ENCODE measurements around the gene FAIM. TPM values are rescaled to one million over a fixed set of nuclear protein-coding genes. Genes with fewer than 3 reads are reported as not detected.

Gene FAIM
- total and polyA plus RNA-seq, 2 experiments from 2014 or later: 12.0 to 29.7 TPM

DNA sequence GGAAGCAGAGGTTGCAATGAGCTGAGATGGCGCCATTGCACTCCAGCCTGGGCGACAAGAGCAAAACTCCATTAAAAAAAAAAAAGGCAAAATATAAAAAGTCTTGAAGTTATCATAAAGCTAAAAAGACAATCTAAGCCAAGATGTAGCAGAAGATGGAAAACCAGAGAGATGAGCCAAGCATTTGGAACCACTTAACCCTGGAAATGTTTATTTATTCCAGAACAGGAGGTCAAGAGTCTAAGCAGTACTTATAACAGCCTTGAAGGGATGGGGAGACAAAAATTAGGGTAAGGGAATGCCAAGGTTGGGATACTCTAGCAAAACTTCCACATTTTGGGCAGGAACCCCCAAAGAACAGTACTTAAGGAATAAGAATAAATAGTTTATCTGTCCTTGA is 30.1 kb downstream of the FAIM start (continued):
- TF ChIP-seq, protein P1, sequence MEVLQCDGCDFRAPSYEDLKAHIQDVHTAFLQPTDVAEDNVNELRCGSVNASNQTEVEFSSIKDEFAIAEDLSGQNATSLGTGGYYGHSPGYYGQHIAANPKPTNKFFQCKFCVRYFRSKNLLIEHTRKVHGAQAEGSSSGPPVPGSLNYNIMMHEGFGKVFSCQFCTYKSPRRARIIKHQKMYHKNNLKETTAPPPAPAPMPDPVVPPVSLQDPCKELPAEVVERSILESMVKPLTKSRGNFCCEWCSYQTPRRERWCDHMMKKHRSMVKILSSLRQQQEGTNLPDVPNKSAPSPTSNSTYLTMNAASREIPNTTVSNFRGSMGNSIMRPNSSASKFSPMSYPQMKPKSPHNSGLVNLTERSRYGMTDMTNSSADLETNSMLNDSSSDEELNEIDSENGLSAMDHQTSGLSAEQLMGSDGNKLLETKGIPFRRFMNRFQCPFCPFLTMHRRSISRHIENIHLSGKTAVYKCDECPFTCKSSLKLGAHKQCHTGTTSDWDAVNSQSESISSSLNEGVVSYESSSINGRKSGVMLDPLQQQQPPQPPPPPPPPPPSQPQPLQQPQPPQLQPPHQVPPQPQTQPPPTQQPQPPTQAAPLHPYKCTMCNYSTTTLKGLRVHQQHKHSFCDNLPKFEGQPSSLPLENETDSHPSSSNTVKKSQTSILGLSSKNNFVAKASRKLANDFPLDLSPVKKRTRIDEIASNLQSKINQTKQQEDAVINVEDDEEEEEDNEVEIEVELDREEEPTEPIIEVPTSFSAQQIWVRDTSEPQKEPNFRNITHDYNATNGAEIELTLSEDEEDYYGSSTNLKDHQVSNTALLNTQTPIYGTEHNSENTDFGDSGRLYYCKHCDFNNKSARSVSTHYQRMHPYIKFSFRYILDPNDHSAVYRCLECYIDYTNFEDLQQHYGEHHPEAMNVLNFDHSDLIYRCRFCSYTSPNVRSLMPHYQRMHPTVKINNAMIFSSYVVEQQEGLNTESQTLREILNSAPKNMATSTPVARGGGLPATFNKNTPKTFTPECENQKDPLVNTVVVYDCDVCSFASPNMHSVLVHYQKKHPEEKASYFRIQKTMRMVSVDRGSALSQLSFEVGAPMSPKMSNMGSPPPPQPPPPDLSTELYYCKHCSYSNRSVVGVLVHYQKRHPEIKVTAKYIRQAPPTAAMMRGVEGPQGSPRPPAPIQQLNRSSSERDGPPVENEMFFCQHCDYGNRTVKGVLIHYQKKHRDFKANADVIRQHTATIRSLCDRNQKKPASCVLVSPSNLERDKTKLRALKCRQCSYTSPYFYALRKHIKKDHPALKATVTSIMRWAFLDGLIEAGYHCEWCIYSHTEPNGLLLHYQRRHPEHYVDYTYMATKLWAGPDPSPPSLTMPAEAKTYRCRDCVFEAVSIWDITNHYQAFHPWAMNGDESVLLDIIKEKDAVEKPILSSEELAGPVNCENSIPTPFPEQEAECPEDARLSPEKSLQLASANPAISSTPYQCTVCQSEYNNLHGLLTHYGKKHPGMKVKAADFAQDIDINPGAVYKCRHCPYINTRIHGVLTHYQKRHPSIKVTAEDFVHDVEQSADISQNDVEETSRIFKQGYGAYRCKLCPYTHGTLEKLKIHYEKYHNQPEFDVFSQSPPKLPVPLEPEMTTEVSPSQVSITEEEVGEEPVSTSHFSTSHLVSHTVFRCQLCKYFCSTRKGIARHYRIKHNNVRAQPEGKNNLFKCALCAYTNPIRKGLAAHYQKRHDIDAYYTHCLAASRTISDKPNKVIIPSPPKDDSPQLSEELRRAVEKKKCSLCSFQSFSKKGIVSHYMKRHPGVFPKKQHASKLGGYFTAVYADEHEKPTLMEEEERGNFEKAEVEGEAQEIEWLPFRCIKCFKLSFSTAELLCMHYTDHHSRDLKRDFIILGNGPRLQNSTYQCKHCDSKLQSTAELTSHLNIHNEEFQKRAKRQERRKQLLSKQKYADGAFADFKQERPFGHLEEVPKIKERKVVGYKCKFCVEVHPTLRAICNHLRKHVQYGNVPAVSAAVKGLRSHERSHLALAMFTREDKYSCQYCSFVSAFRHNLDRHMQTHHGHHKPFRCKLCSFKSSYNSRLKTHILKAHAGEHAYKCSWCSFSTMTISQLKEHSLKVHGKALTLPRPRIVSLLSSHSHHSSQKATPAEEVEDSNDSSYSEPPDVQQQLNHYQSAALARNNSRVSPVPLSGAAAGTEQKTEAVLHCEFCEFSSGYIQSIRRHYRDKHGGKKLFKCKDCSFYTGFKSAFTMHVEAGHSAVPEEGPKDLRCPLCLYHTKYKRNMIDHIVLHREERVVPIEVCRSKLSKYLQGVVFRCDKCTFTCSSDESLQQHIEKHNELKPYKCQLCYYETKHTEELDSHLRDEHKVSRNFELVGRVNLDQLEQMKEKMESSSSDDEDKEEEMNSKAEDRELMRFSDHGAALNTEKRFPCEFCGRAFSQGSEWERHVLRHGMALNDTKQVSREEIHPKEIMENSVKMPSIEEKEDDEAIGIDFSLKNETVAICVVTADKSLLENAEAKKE (CRISPR knock-in tag; IDR thresholded peaks at IDR 0.05): no peak
- TF ChIP-seq EZH2 (IDR thresholded peaks at IDR 0.05; ENCODE audit: low read depth, unreplicated experiment) (no peak), NANOG (IDR thresholded peaks at IDR 0.05; ENCODE audit: borderline replicate concordance) (no peak), REST (IDR thresholded peaks at IDR 0.05; ENCODE audit: unreplicated experiment) (no peak), ZNF114 (CRISPR knock-in tag; IDR thresholded peaks at IDR 0.05) (no peak), JUNB (IDR thresholded peaks at IDR 0.05; ENCODE audit: unreplicated experiment) (no peak)

GRCh38 chr3:138640537-138640936 is 32.0 kb downstream of the FAIM start:
- no peaks in the 10 kb centered on the region for H3K27me3 ChIP-seq (ENCODE audit: insufficient read depth)
- no peak overlapping the region for H2AFZ ChIP-seq
- Mint-ChIP-seq H3K9me3 (peaks cover 44% of the 10 kb centered on the region), H3K27me3 (ENCODE audit: insufficient read depth, low read depth, poor library complexity) (peaks cover 10% of the 10 kb centered on the region), H3K27ac (no peak overlapping the region), H3K4me1 (no peaks in the 10 kb centered on the region), H3K36me3 (ENCODE audit: low read depth) (peaks cover 33% of the 10 kb centered on the region), H3K4me3 (no peak overlapping the region)
- DNase-seq (ENCODE audit: low spot score) (no peak), ATAC-seq (no peak)
- no peak overlapping the region for H3K4me3 ChIP-seq
- peaks cover 7% of the 10 kb centered on the region; the same call in 1 of the 2 replicates for H3K36me3 ChIP-seq (ENCODE audit: insufficient read depth)
- no peaks in the 10 kb centered on the region for H3K4me1 ChIP-seq (ENCODE audit: insufficient read depth)
- H3K9me2 ChIP-seq (ENCODE audit: insufficient read depth): no peaks in the 10 kb centered on the region
- no peaks in the 10 kb centered on the region for H4K20me1 ChIP-seq (replicated peaks; ENCODE audit: insufficient read depth)
- H3K27ac ChIP-seq (ENCODE audit: low read depth): no peak overlapping the region
- no peak overlapping the region for H3K4me2 ChIP-seq
- no peaks in the 10 kb centered on the region for H3F3A ChIP-seq (replicated peaks; ENCODE audit: low read depth)
- no peaks in the 10 kb centered on the region for H3K79me2 ChIP-seq (replicated peaks; ENCODE audit: insufficient read depth)
- no peak for TF ChIP-seq ETS1 (IDR thresholded peaks at IDR 0.05)
- TF ChIP-seq EZH2phosphoT487 (IDR thresholded peaks at IDR 0.05; ENCODE audit: unreplicated experiment): no peak
- TF ChIP-seq, protein P2, sequence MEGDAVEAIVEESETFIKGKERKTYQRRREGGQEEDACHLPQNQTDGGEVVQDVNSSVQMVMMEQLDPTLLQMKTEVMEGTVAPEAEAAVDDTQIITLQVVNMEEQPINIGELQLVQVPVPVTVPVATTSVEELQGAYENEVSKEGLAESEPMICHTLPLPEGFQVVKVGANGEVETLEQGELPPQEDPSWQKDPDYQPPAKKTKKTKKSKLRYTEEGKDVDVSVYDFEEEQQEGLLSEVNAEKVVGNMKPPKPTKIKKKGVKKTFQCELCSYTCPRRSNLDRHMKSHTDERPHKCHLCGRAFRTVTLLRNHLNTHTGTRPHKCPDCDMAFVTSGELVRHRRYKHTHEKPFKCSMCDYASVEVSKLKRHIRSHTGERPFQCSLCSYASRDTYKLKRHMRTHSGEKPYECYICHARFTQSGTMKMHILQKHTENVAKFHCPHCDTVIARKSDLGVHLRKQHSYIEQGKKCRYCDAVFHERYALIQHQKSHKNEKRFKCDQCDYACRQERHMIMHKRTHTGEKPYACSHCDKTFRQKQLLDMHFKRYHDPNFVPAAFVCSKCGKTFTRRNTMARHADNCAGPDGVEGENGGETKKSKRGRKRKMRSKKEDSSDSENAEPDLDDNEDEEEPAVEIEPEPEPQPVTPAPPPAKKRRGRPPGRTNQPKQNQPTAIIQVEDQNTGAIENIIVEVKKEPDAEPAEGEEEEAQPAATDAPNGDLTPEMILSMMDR (conservative IDR thresholded peaks at IDR 0.05; ENCODE audit: low read depth in 2 of 2): no peak
- no peak for TF ChIP-seq STAT1 (IDR thresholded peaks at IDR 0.05; ENCODE audit: unreplicated experiment)
- TF ChIP-seq NANOG (IDR thresholded peaks at IDR 0.05; ENCODE audit: borderline replicate concordance): no peak
- TF ChIP-seq EZH2 (IDR thresholded peaks at IDR 0.05; ENCODE audit: low read depth, unreplicated experiment): no peak

All from GM23338 (cell line).